HEK293 (cell line): Measurements from ENCODE around the gene EEF1A2.

Experiments
- KLF16 ChIP-seq: fragments of 450-650 bp; formaldehyde crosslinking; IDR thresholded peaks from 2 replicates; pipeline ENCODE4 v1.5.1; 2017; ENCODE audit warnings: missing biosample characterization, missing genetic modification characterization
- MYNN ChIP-seq: fragments of 450-650 bp; formaldehyde crosslinking; IDR thresholded peaks from 2 replicates; pipeline ENCODE4 v1.5.1; 2016; ENCODE audit warnings: missing biosample characterization, missing genetic modification characterization, borderline replicate concordance
- TRIM28 ChIP-seq: IDR thresholded peaks from 2 replicates; pipeline ENCODE4 v1.6.1; 2011; ENCODE audit warnings: low read length, control low read depth, borderline replicate concordance
- ZBTB49 ChIP-seq: fragments of 450-650 bp; formaldehyde crosslinking; IDR thresholded peaks from 2 replicates; pipeline ENCODE4 v1.5.1; 2016; ENCODE audit warnings: missing biosample characterization, missing genetic modification characterization, low read depth
- ZBTB7A ChIP-seq: fragments of 450-650 bp; formaldehyde crosslinking; IDR thresholded peaks from 2 replicates; pipeline ENCODE4 v1.5.1; 2016; ENCODE audit warnings: low read depth, missing biosample characterization, missing genetic modification characterization
- ZNF202 ChIP-seq: fragments of 450-650 bp; formaldehyde crosslinking; IDR thresholded peaks from 2 replicates; pipeline ENCODE4 v1.5.1; 2016; ENCODE audit warnings: missing biosample characterization, missing genetic modification characterization, borderline replicate concordance
- ZNF324 ChIP-seq: fragments of 450-650 bp; formaldehyde crosslinking; IDR thresholded peaks from 2 replicates; pipeline ENCODE4 v1.5.1; 2016; ENCODE audit warnings: missing biosample characterization, missing genetic modification characterization
- ZNF341 ChIP-seq: fragments of 450-650 bp; formaldehyde crosslinking; IDR thresholded peaks from 2 replicates; pipeline ENCODE4; 2016; ENCODE audit warnings: low read depth, missing biosample characterization, missing genetic modification characterization
- ZNF571 ChIP-seq: fragments of 450-650 bp; formaldehyde crosslinking; IDR thresholded peaks from 2 replicates; pipeline ENCODE4 v1.5.0; 2017; ENCODE audit warnings: missing biosample characterization, missing genetic modification characterization
- ZNF843 ChIP-seq: fragments of 450-650 bp; formaldehyde crosslinking; IDR thresholded peaks from 2 replicates; pipeline ENCODE4 v1.5.1; 2016; ENCODE audit warnings: missing biosample characterization, missing genetic modification characterization
- TF ChIP-seq, protein P1 (sequence below): fragments of 450-650 bp; formaldehyde crosslinking; IDR thresholded peaks from 2 replicates; pipeline ENCODE4 v1.5.1; 2016; ENCODE audit warnings: missing biosample characterization, missing genetic modification characterization
- TF ChIP-seq, protein P2 (sequence below): fragments of 450-650 bp; formaldehyde crosslinking; IDR thresholded peaks from 2 replicates; pipeline ENCODE4 v1.5.1; 2016; ENCODE audit warnings: missing biosample characterization, missing genetic modification characterization

- TF ChIP-seq MYNN (tag by site-specific recombination) (no peak), TRIM28 (no peak), ZNF324 (tag by site-specific recombination) (no peak), ZNF571 (no peak), ZNF843 (tag by site-specific recombination) (no peak), ZBTB7A (tag by site-specific recombination) (no peak), KLF16 (tag by site-specific recombination) (no peak), ZBTB49 (tag by site-specific recombination) (no peak), ZNF202 (tag by site-specific recombination) (no peak), ZNF341 (tag by site-specific recombination) (no peak)
- TF ChIP-seq, protein P1, sequence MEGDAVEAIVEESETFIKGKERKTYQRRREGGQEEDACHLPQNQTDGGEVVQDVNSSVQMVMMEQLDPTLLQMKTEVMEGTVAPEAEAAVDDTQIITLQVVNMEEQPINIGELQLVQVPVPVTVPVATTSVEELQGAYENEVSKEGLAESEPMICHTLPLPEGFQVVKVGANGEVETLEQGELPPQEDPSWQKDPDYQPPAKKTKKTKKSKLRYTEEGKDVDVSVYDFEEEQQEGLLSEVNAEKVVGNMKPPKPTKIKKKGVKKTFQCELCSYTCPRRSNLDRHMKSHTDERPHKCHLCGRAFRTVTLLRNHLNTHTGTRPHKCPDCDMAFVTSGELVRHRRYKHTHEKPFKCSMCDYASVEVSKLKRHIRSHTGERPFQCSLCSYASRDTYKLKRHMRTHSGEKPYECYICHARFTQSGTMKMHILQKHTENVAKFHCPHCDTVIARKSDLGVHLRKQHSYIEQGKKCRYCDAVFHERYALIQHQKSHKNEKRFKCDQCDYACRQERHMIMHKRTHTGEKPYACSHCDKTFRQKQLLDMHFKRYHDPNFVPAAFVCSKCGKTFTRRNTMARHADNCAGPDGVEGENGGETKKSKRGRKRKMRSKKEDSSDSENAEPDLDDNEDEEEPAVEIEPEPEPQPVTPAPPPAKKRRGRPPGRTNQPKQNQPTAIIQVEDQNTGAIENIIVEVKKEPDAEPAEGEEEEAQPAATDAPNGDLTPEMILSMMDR, result no peak
- TF ChIP-seq, protein P2, sequence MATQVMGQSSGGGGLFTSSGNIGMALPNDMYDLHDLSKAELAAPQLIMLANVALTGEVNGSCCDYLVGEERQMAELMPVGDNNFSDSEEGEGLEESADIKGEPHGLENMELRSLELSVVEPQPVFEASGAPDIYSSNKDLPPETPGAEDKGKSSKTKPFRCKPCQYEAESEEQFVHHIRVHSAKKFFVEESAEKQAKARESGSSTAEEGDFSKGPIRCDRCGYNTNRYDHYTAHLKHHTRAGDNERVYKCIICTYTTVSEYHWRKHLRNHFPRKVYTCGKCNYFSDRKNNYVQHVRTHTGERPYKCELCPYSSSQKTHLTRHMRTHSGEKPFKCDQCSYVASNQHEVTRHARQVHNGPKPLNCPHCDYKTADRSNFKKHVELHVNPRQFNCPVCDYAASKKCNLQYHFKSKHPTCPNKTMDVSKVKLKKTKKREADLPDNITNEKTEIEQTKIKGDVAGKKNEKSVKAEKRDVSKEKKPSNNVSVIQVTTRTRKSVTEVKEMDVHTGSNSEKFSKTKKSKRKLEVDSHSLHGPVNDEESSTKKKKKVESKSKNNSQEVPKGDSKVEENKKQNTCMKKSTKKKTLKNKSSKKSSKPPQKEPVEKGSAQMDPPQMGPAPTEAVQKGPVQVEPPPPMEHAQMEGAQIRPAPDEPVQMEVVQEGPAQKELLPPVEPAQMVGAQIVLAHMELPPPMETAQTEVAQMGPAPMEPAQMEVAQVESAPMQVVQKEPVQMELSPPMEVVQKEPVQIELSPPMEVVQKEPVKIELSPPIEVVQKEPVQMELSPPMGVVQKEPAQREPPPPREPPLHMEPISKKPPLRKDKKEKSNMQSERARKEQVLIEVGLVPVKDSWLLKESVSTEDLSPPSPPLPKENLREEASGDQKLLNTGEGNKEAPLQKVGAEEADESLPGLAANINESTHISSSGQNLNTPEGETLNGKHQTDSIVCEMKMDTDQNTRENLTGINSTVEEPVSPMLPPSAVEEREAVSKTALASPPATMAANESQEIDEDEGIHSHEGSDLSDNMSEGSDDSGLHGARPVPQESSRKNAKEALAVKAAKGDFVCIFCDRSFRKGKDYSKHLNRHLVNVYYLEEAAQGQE (tag by site-specific recombination), result no peak
Observed at GRCh38 chr20:63463400-63464288, 35.2 kb downstream of the EEF1A2 start.
